Adrenal gland (tissue), 12 donors: ENCODE results near the gene ANP32E. TPM values are rescaled to one million over a fixed set of nuclear protein-coding genes. Genes with fewer than 3 reads are reported as not detected.
A peak's percentile ranks its signal among the peaks of the same experiment; 100 is the strongest.
"Not testable (repeated sequence)": the region's sequence is repeated elsewhere in the genome, so short reads cannot be mapped to it uniquely, and the experiment has no call there.

Experiments used
- DNase-seq, 7 donors: peaks; one replicate each; pipeline ENCODE4 v3.0.0-alpha.2; 2019 to 2020
- H3K27ac ChIP-seq, 5 donors: fragments of 200-600 bp; sonication (generic) in 4 of 5; 1 replicate in 3 of 5; 2 replicates in 2 of 5; pipeline versions ENCODE4 v1.5.1 to v1.8.0; 2016 to 2020; ENCODE audit warnings: mild to moderate bottlenecking in 1 of 5
- H3K27me3 ChIP-seq: fragments of 200-600 bp; 2 replicates; pipeline ENCODE4 v1.8.0; 2021
- H3K36me3 ChIP-seq, 2 donors: fragments of 200-600 bp; replicated peaks in 1 of 2; 1 replicate in 1 of 2; 2 replicates in 1 of 2; pipeline versions ENCODE4 v1.5.1 to v1.8.0; 2018 to 2022
- H3K4me1 ChIP-seq, 2 donors: fragments of 200-600 bp; replicated peaks in 1 of 2; 1 replicate in 1 of 2; 2 replicates in 1 of 2; pipeline versions ENCODE4 v1.5.1 to v1.8.0; 2018 to 2021
- H3K4me3 ChIP-seq, 4 donors: fragments of 200-600 bp; sonication (generic) in 3 of 4; one replicate each; pipeline ENCODE4 v1.5.1; 2016 to 2018
- H3K9me3 ChIP-seq, 3 donors: fragments of 200-600 bp; sonication (generic) in 1 of 3; replicated peaks in 1 of 3; 1 replicate in 2 of 3; 2 replicates in 1 of 3; pipeline versions ENCODE4 v1.5.1 to v1.8.0; 2016 to 2021
- POLR2A ChIP-seq, 2 donors: fragments of 450-650 bp; IDR thresholded peaks; one replicate each; pipeline ENCODE4 v1.6.1; 2017; ENCODE audit warnings: antibody characterized with exemption in 2 of 2, mild to moderate bottlenecking in 2 of 2, moderate library complexity in 1 of 2
- WGBS, 4 donors: extraction: QIAGEN DNeasy Blood & Tissue Kit in 2 of 4; methylation state at CpG; one replicate each; pipeline versions ENCODE4 v1.1.5 to v1.1.7; 2013 to 2017; 5-methylcytosine and 5-hydroxymethylcytosine counted together
- intact Hi-C, 2 donors: fragments of 100-400 bp; cut with DNase I; formaldehyde crosslinking; loops; one replicate each; pipeline versions ENCODE4 v1.14.1 to v1.15.0; 2022 to 2023
- polyA plus RNA-seq, 3 donors: library from polyadenylated mRNA; stranded (reverse); fragments of 200-250 nt in 2 of 3; fragments of 350-450 nt in 1 of 3; fragmentation: Illumina TruSeq in 1 of 3; extraction: RNeasy Lipid Tissue Mini Kit (QIAGEN cat#74804) in 1 of 3; gene quantifications; one replicate each; pipeline ENCODE4 v1.2.3, GENCODE V29; 2013 to 2014
- total RNA-seq, 9 donors: library from RNA; depleted of rRNA in 4 of 9; stranded (reverse); fragments of >200 nt in 4 of 9; fragments of 120-200 nt in 1 of 9; fragmentation: NEBNext Ultra II Directional in 1 of 9; extraction: Animal tissue kit (Norgen Biotek cat#: 25700) in 1 of 9; gene quantifications; one replicate each; pipeline versions ENCODE4 v1.1.0 to v1.2.4, GENCODE V29; 2013 to 2023
- TF ChIP-seq, protein P1 (sequence below), 6 experiments: fragments of 450-650 bp in 4 of 6; fragments of 200-600 bp in 2 of 6; sonication (generic) in 1 of 6; IDR thresholded peaks; 1 replicate in 5 of 6; 2 replicates in 1 of 6; pipeline versions ENCODE4 v1.5.1 to v1.8.0; 2016 to 2021; ENCODE audit warnings: antibody characterized with exemption in 6 of 6, mild to moderate bottlenecking in 2 of 6, moderate library complexity in 1 of 6
- donor health status: healthy with polysubstance abuse.
- donor health status: Bipolar disorder and iron deficiency.
- donor health status: DM: yes; HTN: yes; CAD: no.
- donor health status: DM: no; HTN: no; CAD: no.
- donor health status: DM: no; HTN: no; CAD: no.
- donor health status: DM: yes; HTN: yes; CAD: no.

Gene ANP32E
- total and polyA plus RNA-seq, 12 donors, result 13.2 to 81.9 (median 35.3) TPM

DNA sequence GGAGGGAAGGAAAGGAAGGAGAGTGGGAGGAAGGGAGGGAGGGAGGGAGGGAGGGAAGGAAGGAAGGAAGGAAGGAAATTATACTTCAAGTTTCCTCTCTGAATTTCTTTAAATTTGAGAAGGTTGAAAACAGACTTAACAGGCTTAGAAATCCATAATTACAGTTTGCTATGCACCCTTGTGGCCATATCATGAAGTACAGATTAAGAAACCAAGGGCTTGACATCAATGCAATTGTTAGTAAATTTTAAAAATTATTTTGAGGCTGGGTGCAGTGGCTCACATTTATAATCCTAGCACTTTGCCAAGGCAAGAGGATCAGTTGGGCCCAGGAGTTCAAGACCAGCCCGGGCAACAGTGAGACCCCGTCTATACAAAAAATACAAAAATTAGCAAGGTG lies 14.4 kb downstream of the ANP32E start:
- H3K4me3 ChIP-seq, result no peak overlapping the region
- intact Hi-C loops, result no loop called here
- peaks cover 0 to 43% of the 10 kb centered on the region in 2 donors for H3K36me3 ChIP-seq
- 92 to 100% (median 94%) methylated on average over 2 of the region's 2 CpGs for WGBS, 4 donors
- TF ChIP-seq POLR2A (IDR thresholded peaks at IDR 0.05), result no peak
- TF ChIP-seq, protein P1, sequence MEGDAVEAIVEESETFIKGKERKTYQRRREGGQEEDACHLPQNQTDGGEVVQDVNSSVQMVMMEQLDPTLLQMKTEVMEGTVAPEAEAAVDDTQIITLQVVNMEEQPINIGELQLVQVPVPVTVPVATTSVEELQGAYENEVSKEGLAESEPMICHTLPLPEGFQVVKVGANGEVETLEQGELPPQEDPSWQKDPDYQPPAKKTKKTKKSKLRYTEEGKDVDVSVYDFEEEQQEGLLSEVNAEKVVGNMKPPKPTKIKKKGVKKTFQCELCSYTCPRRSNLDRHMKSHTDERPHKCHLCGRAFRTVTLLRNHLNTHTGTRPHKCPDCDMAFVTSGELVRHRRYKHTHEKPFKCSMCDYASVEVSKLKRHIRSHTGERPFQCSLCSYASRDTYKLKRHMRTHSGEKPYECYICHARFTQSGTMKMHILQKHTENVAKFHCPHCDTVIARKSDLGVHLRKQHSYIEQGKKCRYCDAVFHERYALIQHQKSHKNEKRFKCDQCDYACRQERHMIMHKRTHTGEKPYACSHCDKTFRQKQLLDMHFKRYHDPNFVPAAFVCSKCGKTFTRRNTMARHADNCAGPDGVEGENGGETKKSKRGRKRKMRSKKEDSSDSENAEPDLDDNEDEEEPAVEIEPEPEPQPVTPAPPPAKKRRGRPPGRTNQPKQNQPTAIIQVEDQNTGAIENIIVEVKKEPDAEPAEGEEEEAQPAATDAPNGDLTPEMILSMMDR (IDR thresholded peaks at IDR 0.05), result peak; percentile 18 to 42 (median 28)
- DNase-seq, result no peak
- no peak overlapping the region for H3K27ac ChIP-seq
- no peaks in the 10 kb centered on the region for H3K27me3 ChIP-seq
- H3K4me1 ChIP-seq, result no peaks in the 10 kb centered on the region
- H3K9me3 ChIP-seq, result no peaks in the 10 kb centered on the region

DNA sequence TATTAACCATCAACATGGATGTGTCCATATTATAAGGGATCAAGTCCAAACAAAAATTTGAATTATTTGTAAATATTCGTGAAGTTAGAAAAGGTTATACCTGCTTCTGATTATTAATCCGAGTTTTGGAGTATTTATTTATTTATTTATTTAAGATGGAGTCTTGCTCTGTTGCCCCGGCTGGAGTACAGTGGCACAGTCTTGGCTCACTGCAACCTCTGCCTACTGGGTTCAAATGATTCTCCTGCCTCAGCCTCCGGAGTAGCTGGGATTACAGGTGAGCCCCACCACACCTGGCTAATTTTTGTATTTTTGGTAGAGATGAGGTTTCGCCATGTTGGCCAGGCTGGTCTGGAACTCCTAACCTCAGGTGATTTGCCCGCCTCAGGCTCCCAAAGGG lies 20.1 kb downstream of the ANP32E start:
- WGBS, 4 donors, result 82 to 97% (median 94%) methylated on average over 6 of the region's 6 CpGs
- H3K27ac ChIP-seq, intact Hi-C loops, H3K4me3 ChIP-seq, H3K9me3 ChIP-seq, H3K4me1 ChIP-seq, H3K27me3 ChIP-seq, DNase-seq, H3K36me3 ChIP-seq: not testable (repeated sequence)

DNA sequence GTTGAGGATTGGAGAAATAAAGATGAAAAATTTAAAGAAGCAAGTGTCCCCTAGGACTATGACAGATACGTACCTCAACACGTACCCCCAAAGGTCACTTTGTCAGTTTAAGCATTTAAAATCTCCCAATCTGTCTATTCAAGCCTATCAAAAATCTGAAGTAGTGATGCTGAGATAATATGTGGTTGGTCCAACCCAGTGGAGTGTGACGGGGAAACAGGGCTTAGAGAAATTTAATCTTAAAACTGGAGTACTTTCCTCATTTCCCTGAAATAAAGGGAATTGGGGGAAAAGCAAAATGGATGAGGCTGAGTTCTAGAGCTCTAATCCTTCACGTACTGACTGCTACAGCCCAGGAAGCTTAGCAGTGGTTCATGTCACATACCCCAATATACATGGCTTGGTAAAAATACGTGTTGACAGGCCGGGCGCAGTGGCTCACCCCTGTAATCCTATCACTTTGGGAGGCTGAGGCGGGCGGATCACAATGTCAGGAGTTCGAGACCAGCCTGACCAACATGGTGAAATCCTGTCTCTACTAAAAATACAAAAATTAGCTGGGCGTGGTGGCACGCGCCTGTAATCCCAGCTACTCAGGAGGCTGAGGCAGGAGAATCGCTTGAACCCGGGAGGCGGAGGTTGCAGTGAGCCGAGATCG lies 21.7 kb downstream of the ANP32E start:
- Histone ChIP-seq H3K27ac (peak overlapping the region; percentile 71 to 91 (median 88)), H3K4me3 (peak overlapping the region in 2 of 4 donors; percentile 21 to 58)
- H3K9me3 ChIP-seq, H3K36me3 ChIP-seq, DNase-seq, intact Hi-C loops, H3K27me3 ChIP-seq, H3K4me1 ChIP-seq: not testable (repeated sequence)
- WGBS, 4 donors, result 67 to 73% (median 70%) methylated on average over 17 to 18 of the region's 18 CpGs

DNA sequence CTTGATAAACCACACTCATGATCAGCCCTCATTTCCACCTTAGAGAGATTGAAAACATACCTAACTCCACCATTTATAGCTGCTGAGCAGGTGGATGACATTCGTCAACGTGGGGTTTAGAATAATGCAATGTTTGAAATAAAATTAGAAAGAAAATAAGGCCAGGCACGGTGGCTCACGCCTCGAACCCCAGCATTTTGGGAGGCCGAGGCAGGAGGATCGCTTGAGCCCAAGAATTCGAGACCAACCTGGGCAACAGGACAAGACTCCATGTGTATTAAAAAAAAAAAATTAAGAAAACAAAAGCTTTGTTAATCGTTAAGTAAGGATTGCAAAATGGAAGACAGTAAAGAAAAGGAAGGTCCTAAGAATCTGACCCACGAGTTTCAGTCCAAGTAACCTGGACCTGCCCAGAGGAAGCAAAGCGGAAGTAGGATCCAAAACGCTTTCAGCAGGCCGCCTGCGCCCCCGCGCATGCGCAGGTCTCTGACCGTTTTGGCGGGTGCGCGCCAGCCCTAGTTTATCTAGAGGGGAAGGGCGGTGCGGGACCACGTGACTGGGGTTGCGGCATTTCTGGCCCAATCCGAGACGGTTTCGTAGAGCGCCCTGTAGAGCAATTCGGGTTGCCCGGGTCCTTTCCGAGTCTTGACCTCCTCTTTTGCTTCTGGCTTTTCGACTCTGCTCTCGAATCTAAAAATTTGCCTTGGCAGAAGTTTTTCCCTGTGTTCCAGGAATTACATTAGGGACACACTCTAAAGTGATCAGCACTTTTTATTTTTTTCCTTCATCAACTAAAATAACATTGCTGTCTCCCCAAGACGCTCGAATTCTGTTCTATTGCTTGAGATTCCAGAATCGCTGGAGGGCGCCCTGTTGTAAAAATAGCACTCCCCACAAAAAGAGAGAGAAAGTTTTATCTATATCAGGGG lies 22.5 kb downstream of the ANP32E start:
- peak overlapping the region; percentile 71 to 91 (median 88) for H3K27ac ChIP-seq
- H3K36me3 ChIP-seq, result no peaks in the 10 kb centered on the region
- intact Hi-C loops, result no loop called here
- peak; percentile 91 to 98 (median 98) for DNase-seq
- no peaks in the 10 kb centered on the region for H3K27me3 ChIP-seq
- WGBS, 4 donors, result 16 to 20% (median 17%) methylated on average over 35 to 38 of the region's 38 CpGs
- TF ChIP-seq, protein P1 (IDR thresholded peaks at IDR 0.05), result peak in 4 of 6 experiments; percentile 7 to 48 (median 18)
- peak; percentile 27 to 82 for TF ChIP-seq POLR2A (IDR thresholded peaks at IDR 0.05)
- H3K4me1 ChIP-seq, result peaks cover 0 to 4% of the 10 kb centered on the region in 2 donors
- no peaks in the 10 kb centered on the region for H3K9me3 ChIP-seq
- H3K4me3 ChIP-seq, result peak overlapping the region in 3 of 4 donors; percentile 21 to 59 (median 58)

- WGBS, 4 donors, result 94 to 97% (median 96%) methylated on average over 9 of the region's 9 CpGs
- H3K36me3 ChIP-seq, result no peaks in the 10 kb centered on the region
- intact Hi-C loops, result no loop called here
- no peak overlapping the region for H3K4me3 ChIP-seq
- no peak for DNase-seq
- H3K27me3 ChIP-seq, result no peaks in the 10 kb centered on the region
- peaks cover 0 to 4% of the 10 kb centered on the region in 2 donors for H3K4me1 ChIP-seq
- TF ChIP-seq, protein P1 (IDR thresholded peaks at IDR 0.05), result no peak
- TF ChIP-seq POLR2A (IDR thresholded peaks at IDR 0.05), result no peak
- H3K27ac ChIP-seq, result no peak overlapping the region
- H3K9me3 ChIP-seq, result no peaks in the 10 kb centered on the region
These were observed 23.8 kb downstream of the ANP32E start for GRCh38 chr1:150212070-150212469.
